KOPT-K1 (cell line): Measurements from ENCODE around the gene CCDC184.
"Not testable (repeated sequence)": the region's sequence is repeated elsewhere in the genome, so short reads cannot be mapped to it uniquely, and the experiment has no call there.

Experiments
- H3K27ac ChIP-seq: fragments of 200-600 bp; sonication (generic); 2 replicates; pipeline ENCODE4 v1.5.1; 2016; ENCODE audit warnings: antibody characterized with exemption, mild to moderate bottlenecking, low read depth, low read length; ENCODE audit not compliant: poor library complexity, severe bottlenecking
- H3K36me3 ChIP-seq: fragments of 200-600 bp; sonication (generic); 2 replicates; pipeline ENCODE4 v1.5.1; 2017; ENCODE audit warnings: antibody characterized with exemption, mild to moderate bottlenecking, low read length, moderate library complexity; ENCODE audit not compliant: insufficient read depth
- H3K9me3 ChIP-seq: fragments of 200-600 bp; sonication (generic); 2 replicates; pipeline ENCODE4 v1.5.1; 2017; ENCODE audit warnings: antibody characterized with exemption, low read length, mild to moderate bottlenecking; ENCODE audit not compliant: insufficient read depth, poor library complexity, severe bottlenecking

CCDC184 gene

GRCh38 chr12:48219631-48220030 lies 36.2 kb downstream of the CCDC184 start:
- Histone ChIP-seq H3K36me3 (no peaks in the 10 kb centered on the region), H3K9me3 (no peaks in the 10 kb centered on the region), H3K27ac (no peak overlapping the region)

- Histone ChIP-seq H3K36me3 (no peaks in the 10 kb centered on the region), H3K9me3 (no peaks in the 10 kb centered on the region), H3K27ac (no peak overlapping the region)
These were observed 37.3 kb downstream of the CCDC184 start for GRCh38 chr12:48220701-48221100.

DNA sequence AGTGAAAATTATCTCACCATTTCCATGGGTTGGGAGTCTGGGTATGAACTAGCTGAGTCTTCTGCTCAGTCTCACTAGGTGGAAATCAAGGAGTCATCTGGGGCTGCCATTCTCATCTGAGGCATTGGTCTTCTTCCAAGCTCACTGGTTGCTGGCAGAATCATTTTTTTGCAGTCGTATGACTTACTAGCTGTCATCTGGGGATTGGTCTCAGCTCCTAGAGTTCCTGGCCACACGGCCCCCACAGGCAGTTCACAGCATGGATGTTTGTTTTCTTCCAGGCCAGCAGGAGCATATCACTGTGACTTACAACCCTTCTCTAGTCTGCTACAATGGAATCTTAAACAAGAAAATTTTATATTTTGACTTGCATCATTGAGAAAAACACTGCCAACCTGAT lies 38.2 kb downstream of the CCDC184 start:
- Histone ChIP-seq H3K9me3 (no peaks in the 10 kb centered on the region), H3K27ac (no peak overlapping the region), H3K36me3 (no peaks in the 10 kb centered on the region)

DNA sequence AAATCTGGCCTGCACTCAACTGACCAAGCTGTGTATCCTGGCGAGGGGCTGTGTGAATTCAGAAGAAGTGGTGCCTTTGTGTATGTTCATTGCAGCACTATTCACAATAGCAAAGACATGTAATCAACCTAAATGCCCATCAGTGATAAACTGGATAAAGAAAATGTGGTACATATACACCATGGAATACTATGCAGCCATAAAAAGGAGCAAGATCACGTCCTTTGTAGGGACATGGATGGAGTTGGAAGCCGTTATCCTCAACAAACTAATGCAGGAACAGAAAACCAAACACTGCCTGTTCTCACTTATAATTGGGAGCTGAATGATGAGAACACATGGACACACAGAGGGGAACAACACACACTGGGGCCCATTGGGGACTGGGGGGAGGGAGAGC lies 41.1 kb downstream of the CCDC184 start:
- H3K9me3 ChIP-seq, H3K27ac ChIP-seq, H3K36me3 ChIP-seq: not testable (repeated sequence)

GRCh38 chr12:48231169-48231958 lies 47.9 kb downstream of the CCDC184 start:
- not testable (repeated sequence) for H3K36me3 ChIP-seq, H3K9me3 ChIP-seq, H3K27ac ChIP-seq
